ENCODE results near the gene PLPP2.
A peak's percentile ranks its signal among the peaks of the same experiment; 100 is the strongest.
"Not testable (repeated sequence)": the region's sequence is repeated elsewhere in the genome, so short reads cannot be mapped to it uniquely, and the experiment has no call there.

The PLPP2 gene

GRCh38 chr19:292281-292884, 1.2 kb upstream of the PLPP2 start:
- DNase-seq: no peak

DNA sequence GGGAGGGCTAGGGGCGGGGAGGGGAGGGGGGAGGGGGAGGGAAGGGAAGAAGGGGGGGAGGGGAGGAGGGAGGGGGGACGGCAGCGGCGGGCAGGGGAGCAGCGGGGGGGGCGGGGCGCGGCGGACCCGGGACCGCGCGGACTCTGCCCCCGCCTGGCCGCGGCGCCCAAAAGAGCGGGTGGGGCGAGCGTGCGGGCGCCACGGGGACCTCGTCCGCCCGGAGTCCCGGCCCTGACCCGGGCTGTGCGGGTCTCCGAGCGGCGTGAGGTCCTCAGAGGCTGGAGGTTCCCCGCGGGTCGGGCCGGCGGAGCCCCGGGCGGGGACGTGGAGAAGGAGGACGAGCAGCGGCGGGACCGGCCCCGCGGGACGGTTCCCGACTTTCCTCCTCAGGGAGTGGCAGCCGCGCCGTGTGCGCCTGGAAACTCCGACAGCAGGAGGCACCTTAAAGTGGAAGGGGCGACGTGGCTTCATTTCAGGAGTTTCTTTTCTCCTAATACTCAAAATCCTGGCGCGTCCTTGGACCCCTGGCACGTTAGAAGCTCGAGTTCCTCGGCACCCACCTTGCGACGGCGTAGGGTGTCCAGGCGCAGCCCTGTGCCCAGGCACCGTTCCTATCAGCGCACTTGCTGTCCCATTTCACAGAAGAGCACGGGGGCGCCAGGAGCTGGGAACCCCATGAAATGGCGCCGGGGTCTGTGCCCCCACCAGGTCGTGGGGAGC, 518 bp upstream of the PLPP2 start:
- no peak for DNase-seq

GRCh38 chr19:290372-291005, 714 bp downstream of the PLPP2 start:
- DNase-seq: no peak

GRCh38 chr19:289651-290371, 1.4 kb downstream of the PLPP2 start:
- DNase-seq: peak; percentile 33

DNA sequence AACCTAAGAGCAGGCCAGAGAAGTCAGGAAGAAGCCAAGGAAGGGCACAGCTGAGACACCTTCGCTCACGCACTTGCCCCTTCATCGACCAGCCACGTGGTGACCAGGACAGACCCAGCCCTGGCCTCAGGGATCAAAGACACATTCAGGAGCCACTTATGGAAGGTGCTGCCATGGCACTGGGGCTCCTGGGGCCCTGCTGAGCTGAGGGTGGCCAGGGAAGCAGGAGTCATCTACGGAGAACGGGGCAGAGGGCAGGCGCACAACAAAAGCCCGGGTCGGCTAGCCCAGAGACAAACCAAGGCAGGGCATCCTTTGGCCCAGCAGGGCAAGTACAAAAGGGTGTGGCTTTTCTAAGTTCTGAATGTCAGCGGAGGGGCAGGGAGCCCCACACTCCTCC, 2.3 kb downstream of the PLPP2 start:
- no peak for DNase-seq

GRCh38 chr19:287381-287871, 3.8 kb downstream of the PLPP2 start:
- DNase-seq: no peak

DNA sequence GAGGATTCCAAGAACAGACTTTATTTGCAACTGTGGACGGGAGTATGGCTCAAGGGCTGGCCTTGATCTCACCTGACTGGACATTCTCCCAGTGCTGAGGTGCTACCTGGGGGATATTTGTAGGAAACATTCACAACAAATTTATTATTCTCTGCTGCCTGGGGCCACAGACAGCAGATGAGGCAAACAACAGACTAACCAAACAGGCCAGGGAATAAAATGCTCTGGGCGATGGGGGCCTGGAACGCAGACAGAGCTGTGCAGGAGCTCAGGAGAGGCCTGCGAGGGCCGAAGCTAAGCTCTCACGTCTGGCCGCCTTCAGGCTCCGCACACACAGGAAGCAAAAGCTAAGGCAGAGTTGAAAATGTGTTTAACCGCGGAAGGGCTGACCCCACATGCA, 7.8 kb downstream of the PLPP2 start:
- no peak for DNase-seq

DNA sequence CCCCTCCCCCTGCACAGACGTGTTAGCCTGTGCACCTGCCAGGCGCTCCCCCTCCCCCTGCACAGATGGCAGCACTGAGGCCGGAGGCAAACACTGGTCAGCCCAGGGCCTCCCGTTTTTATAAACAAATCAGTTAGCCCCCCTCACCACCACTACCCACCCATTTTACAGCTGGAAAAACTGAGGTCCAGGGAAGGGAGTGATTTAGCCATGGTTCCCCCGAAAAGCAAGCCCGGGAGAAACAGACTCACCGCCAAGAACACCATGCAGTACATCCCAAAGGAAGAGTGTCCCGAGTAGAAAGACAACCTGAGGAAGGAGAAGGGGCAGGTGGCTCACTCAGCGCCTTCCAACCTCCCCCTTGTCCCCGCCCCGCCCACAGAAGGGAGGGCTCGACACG, 8.7 kb downstream of the PLPP2 start:
- no peak for DNase-seq

DNA sequence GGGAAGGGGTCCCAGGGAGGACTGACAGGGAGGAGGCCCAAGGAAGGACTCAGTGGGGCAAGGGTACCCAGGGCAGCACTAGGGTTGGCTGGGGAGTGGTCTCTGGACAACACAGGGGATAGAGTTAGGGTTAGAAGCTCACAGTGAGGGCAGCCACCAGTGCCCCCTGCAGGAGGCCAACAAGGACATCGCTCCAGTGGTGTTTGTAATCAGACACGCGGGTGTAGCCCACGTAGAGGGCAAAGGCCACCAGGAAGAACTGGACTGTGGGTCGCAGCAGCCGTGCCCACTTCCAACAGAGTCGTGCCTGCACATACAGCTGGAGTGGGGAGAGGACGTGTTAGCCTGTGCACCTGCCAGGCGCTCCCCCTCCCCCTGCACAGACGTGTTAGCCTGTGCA, 9.2 kb downstream of the PLPP2 start:
- DNase-seq: no peak

- no peak for DNase-seq
These were observed 9.9 kb downstream of the PLPP2 start for GRCh38 chr19:281156-281853.

- no peak for DNase-seq
These were observed 10.6 kb downstream of the PLPP2 start for GRCh38 chr19:280541-281009.

DNA sequence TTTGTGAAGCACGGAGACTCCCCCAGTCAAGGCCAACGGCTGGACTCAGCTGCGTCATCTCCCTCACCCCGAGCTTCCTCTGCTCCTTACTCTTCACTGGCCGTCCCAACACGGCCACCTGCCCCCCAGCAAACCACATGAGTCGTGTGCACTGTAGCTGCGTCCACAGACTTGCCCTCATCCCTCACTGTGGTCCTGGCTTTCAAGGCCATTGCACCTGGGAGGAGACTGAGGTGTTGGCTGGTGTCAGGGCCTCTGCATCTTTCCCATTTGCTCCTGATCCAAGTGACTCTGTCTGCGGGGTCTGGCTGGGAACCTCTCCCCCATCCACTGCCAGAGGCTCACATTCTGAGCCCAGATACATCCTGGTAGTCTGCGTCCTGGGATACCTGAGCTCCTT, 11.5 kb downstream of the PLPP2 start:
- DNase-seq: no peak

DNA sequence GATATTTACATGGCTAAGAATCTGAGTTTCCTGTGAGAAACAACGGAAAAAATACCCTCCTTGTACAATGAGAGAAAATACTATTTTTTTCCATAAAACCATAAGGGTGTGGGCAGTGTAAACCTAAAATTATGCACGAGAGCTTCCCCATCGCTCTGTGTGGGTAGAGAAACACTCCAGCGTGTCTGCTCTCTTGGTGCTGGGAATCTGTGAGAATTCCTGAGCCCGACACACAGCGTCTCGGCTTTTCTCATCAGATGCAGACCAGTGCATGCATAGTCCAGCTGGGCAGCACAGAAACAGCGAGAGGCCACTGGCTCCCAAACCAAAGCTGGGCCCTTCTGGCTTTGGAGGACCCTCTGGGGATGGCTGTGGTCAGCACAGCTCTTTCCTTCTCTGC, 12.0 kb downstream of the PLPP2 start:
- no peak for DNase-seq

GRCh38 chr19:277581-278165, 13.5 kb downstream of the PLPP2 start:
- DNase-seq: no peak

DNA sequence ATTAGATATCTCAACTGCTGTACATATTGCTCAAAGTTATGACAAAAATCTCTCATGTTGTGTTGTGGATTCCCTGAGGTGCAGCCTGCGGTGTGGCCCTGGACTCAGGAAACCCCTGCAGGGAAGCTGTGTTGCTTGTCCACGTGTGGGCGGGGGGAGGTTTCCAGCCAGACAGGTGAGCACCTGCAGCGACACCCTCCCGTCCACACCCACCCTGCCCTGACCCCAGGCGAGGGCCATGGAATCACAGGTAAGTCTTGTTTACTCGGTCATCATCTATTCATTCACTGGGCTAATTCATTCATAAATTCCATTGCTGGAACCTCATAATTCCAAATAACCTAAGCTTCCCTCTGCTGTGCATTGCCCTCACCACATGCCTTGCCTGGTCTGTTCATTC, 14.1 kb downstream of the PLPP2 start:
- no peak for DNase-seq

- DNase-seq: no peak
These were observed 15.1 kb downstream of the PLPP2 start for GRCh38 chr19:275958-276646.

- no peak for DNase-seq
These were observed 16.2 kb downstream of the PLPP2 start for GRCh38 chr19:275000-275399.

GRCh38 chr19:273393-273792, 17.8 kb downstream of the PLPP2 start:
- no peak for DNase-seq

DNA sequence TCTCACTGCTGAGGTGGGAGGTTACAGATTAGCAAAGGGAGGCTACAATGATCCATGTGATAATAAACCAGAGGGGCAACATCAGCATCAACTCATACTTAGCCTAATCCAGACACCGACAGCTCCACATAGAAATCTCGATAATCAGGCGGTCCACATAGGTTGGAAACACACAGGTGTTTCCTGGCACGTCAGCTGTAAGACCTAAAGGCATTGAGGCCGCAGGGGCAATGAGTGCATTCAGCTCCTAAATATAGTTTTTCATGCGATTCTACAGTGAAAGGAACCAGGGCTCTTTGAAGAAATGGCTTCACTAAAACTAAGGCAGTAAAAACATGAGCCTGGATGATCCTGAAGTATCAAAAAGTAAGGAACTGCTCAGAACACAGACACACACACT, 19.3 kb downstream of the PLPP2 start:
- no peak for DNase-seq

DNA sequence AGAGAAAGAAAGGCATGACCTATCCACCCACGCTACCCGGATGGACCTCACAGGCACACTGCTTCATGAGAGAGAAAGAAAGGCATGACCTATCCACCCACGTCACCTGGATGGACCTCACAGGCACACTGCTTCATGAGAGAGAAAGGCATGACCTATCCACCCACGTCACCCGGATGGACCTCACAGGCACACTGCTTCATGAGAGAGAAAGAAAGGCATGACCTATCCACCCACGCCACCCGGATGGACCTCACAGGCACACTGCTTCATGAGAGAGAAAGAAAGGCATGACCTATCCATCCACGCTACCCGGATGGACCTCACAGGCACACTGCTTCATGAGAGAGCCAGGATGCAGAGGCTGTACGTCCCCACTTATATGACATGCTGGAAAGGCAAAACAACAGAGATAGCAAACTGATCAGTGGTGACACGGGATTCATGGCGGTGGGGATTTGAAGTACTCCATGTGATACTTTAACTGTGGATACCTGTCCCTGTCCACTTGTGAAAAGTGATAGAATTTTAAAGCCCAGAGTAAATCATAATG, 20.4 kb downstream of the PLPP2 start:
- DNase-seq: not testable (repeated sequence)

DNA sequence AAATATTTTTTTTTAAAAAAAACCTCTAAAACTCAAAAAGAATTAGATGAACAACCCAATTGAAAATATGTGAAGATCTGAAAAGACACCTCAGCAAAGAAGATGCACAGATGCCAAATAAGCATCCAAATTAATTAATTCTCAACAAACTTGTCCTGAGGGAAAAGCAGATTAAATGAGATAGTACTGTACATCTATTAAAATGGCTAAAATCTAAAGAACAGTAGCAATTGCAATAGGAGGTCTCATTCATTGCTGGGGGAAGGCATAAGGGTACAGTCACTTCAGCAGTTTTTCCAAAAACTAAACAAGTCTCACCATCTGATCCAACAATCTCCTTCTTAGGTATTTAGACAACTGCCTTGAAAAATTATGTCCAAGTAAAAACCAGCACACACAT, 22.0 kb downstream of the PLPP2 start:
- no peak for DNase-seq

- no peak for DNase-seq
These were observed 29.1 kb downstream of the PLPP2 start for GRCh38 chr19:262125-262524.

All from CD4-positive, alpha-beta T cell treated with Interleukin-15 for 1 hour (primary cell).